Trophoblast cell (in vitro differentiated cells and primary cell): Measurements from ENCODE around the gene TXNRD2.

Experiments used
- DNase-seq, 2 donors: peaks; one replicate each; pipeline ENCODE4 v3.0.0-alpha.2; 2016
- H2AFZ ChIP-seq: 2 replicates; pipeline ENCODE4 v1.6.1; 2013; ENCODE audit warnings: low read length, moderate library complexity, mild to moderate bottlenecking; ENCODE audit not compliant: insufficient read depth, poor library complexity
- H2AK5ac ChIP-seq: 2 replicates; pipeline ENCODE4 v1.6.1; 2013; ENCODE audit warnings: mild to moderate bottlenecking, low read length
- H2BK120ac ChIP-seq: 2 replicates; pipeline ENCODE4 v1.6.1; 2013; ENCODE audit warnings: low read length, mild to moderate bottlenecking, moderate library complexity; ENCODE audit not compliant: insufficient read depth, poor library complexity
- H2BK12ac ChIP-seq: 2 replicates; pipeline ENCODE4 v1.6.1; 2013; ENCODE audit warnings: mild to moderate bottlenecking, low read length, moderate library complexity
- H2BK5ac ChIP-seq: 2 replicates; pipeline ENCODE4 v1.6.1; 2013; ENCODE audit warnings: low read length, low read depth, moderate library complexity, mild to moderate bottlenecking; ENCODE audit not compliant: poor library complexity
- H3K14ac ChIP-seq: 2 replicates; pipeline ENCODE4 v1.6.1; 2013; ENCODE audit warnings: mild to moderate bottlenecking, low read length
- H3K18ac ChIP-seq: 2 replicates; pipeline ENCODE4 v1.6.1; 2013; ENCODE audit warnings: mild to moderate bottlenecking, low read length
- H3K23ac ChIP-seq: 2 replicates; pipeline ENCODE4 v1.6.1; 2013; ENCODE audit warnings: low read length
- H3K27ac ChIP-seq: 2 replicates; pipeline ENCODE4 v1.5.1; 2013; ENCODE audit warnings: low read depth, mild to moderate bottlenecking, inconsistent platforms, low read length, moderate library complexity
- H3K27me3 ChIP-seq: 2 replicates; pipeline ENCODE4 v1.6.1; 2013; ENCODE audit warnings: inconsistent platforms, mild to moderate bottlenecking, low read length, moderate library complexity; ENCODE audit not compliant: insufficient read depth
- H3K36me3 ChIP-seq, 2 experiments: 1 replicate in 1 of 2; 2 replicates in 1 of 2; pipeline ENCODE4 v1.6.1; 2013; ENCODE audit warnings: low read length in 2 of 2, mild to moderate bottlenecking in 2 of 2, moderate library complexity in 1 of 2; ENCODE audit not compliant: insufficient read depth in 2 of 2, control insufficient read depth in 1 of 2
- H3K4ac ChIP-seq: 2 replicates; pipeline ENCODE4 v1.6.1; 2013; ENCODE audit warnings: low read depth, mild to moderate bottlenecking, low read length, moderate library complexity
- H3K4me1 ChIP-seq, 2 experiments: 1 replicate in 1 of 2; 2 replicates in 1 of 2; pipeline ENCODE4 v1.6.1; 2013; ENCODE audit warnings: low read length in 2 of 2, mild to moderate bottlenecking in 2 of 2, moderate library complexity in 1 of 2; ENCODE audit not compliant: insufficient read depth in 2 of 2, control insufficient read depth in 1 of 2
- H3K4me2 ChIP-seq: 2 replicates; pipeline ENCODE4 v1.6.1; 2013; ENCODE audit warnings: inconsistent platforms, mild to moderate bottlenecking, low read length, moderate library complexity
- H3K4me3 ChIP-seq: 2 replicates; pipeline ENCODE4 v1.5.1; 2013; ENCODE audit warnings: mild to moderate bottlenecking, low read depth, low read length, inconsistent platforms
- H3K79me1 ChIP-seq: one replicate; pipeline ENCODE4 v1.6.1; 2013; ENCODE audit warnings: low read length
- H3K79me2 ChIP-seq: 2 replicates; pipeline ENCODE4 v1.6.1; 2013; ENCODE audit warnings: low read length, mild to moderate bottlenecking; ENCODE audit not compliant: control insufficient read depth, insufficient read depth, poor library complexity
- H3K9ac ChIP-seq: 2 replicates; pipeline ENCODE4 v1.6.1; 2013; ENCODE audit warnings: mild to moderate bottlenecking, low read length
- H3K9me3 ChIP-seq: 2 replicates; pipeline ENCODE4 v1.6.1; 2013; ENCODE audit warnings: low read depth, mild to moderate bottlenecking, control low read depth, inconsistent platforms, low read length; ENCODE audit not compliant: insufficient read depth
- H4K12ac ChIP-seq: 2 replicates; pipeline ENCODE4 v1.6.1; 2013; ENCODE audit warnings: low read depth, mild to moderate bottlenecking, low read length, moderate library complexity
- H4K8ac ChIP-seq: 2 replicates; pipeline ENCODE4 v1.6.1; 2013; ENCODE audit warnings: low read depth, mild to moderate bottlenecking, low read length, moderate library complexity
- H4K91ac ChIP-seq: one replicate; pipeline ENCODE4 v1.6.1; 2013; ENCODE audit warnings: low read depth, mild to moderate bottlenecking, low read length, moderate library complexity
- WGBS: extraction: QIAGEN DNeasy Blood & Tissue Kit; methylation state at CpG from one replicate; pipeline ENCODE4 v1.1.7; 2013; ENCODE audit warnings: missing lambda C conversion rate; ENCODE audit not compliant: insufficient read length, insufficient coverage; ENCODE audit errors: extremely low coverage; 5-methylcytosine and 5-hydroxymethylcytosine counted together

TXNRD2 gene

GRCh38 chr22:19841641-19842392, 99.8 kb downstream of the TXNRD2 start:
- no peak overlapping the region for H3K27ac ChIP-seq
- H3K4ac ChIP-seq: no peak overlapping the region
- H3K79me2 ChIP-seq: no peaks in the 10 kb centered on the region
- H2BK12ac ChIP-seq: no peak overlapping the region
- H3K79me1 ChIP-seq: no peaks in the 10 kb centered on the region
- H3K18ac ChIP-seq: peak overlapping the region; percentile 26
- H2BK120ac ChIP-seq: no peak overlapping the region
- no peak overlapping the region for H2AK5ac ChIP-seq
- peak overlapping the region; percentile 12 for H3K14ac ChIP-seq
- H3K4me2 ChIP-seq: no peak overlapping the region
- H3K27me3 ChIP-seq: no peaks in the 10 kb centered on the region
- no peak overlapping the region for H3K9ac ChIP-seq
- H4K91ac ChIP-seq: no peak overlapping the region
- H3K36me3 ChIP-seq: no peaks in the 10 kb centered on the region
- no peak overlapping the region for H4K12ac ChIP-seq
- peaks cover 3 to 6% of the 10 kb centered on the region in 2 experiments for H3K4me1 ChIP-seq
- no peak overlapping the region for H2BK5ac ChIP-seq
- H3K9me3 ChIP-seq: no peaks in the 10 kb centered on the region
- no peak for DNase-seq
- no peak overlapping the region for H4K8ac ChIP-seq
- no peak overlapping the region for H3K23ac ChIP-seq
- H2AFZ ChIP-seq: no peak overlapping the region
- no peak overlapping the region for H3K4me3 ChIP-seq
- 100% methylated on average over 1 of the region's 8 CpGs for WGBS

GRCh38 chr22:19840955-19841640, 100.5 kb downstream of the TXNRD2 start:
- WGBS: no CpG with 5 or more reads among the region's 6 CpGs

GRCh38 chr22:19840059-19840458, 101.6 kb downstream of the TXNRD2 start:
- no peak overlapping the region for H2AK5ac ChIP-seq
- no peak overlapping the region for H3K27ac ChIP-seq
- H2BK12ac ChIP-seq: no peak overlapping the region
- no peak overlapping the region for H2AFZ ChIP-seq
- no peak overlapping the region for H3K4ac ChIP-seq
- no peaks in the 10 kb centered on the region for H3K79me2 ChIP-seq
- H3K9me3 ChIP-seq: no peaks in the 10 kb centered on the region
- H4K8ac ChIP-seq: no peak overlapping the region
- H3K36me3 ChIP-seq: no peaks in the 10 kb centered on the region
- no peak for DNase-seq
- H2BK120ac ChIP-seq: no peak overlapping the region
- H3K4me1 ChIP-seq: peaks cover 3 to 6% of the 10 kb centered on the region in 2 experiments
- H3K18ac ChIP-seq: no peak overlapping the region
- no peak overlapping the region for H4K91ac ChIP-seq
- no peak overlapping the region for H3K9ac ChIP-seq
- no peak overlapping the region for H2BK5ac ChIP-seq
- H3K4me2 ChIP-seq: no peak overlapping the region
- no peak overlapping the region for H3K23ac ChIP-seq
- no peak overlapping the region for H4K12ac ChIP-seq
- no peak overlapping the region for H3K14ac ChIP-seq
- no peaks in the 10 kb centered on the region for H3K27me3 ChIP-seq
- no peak overlapping the region for H3K4me3 ChIP-seq
- no peaks in the 10 kb centered on the region for H3K79me1 ChIP-seq
- no CpG with 5 or more reads among the region's 4 CpGs for WGBS

More at GRCh38 chr22:19840955-19841640, 100.5 kb downstream of the TXNRD2 start:
- Histone ChIP-seq H3K27me3 (no peaks in the 10 kb centered on the region), H2BK120ac (no peak overlapping the region), H4K91ac (no peak overlapping the region), H3K79me2 (no peaks in the 10 kb centered on the region), H2AK5ac (no peak overlapping the region), H3K4me1 (peaks cover 3 to 6% of the 10 kb centered on the region in 2 experiments), H4K8ac (no peak overlapping the region), H2BK12ac (no peak overlapping the region), H2AFZ (no peak overlapping the region), H3K27ac (no peak overlapping the region), H3K9me3 (no peaks in the 10 kb centered on the region), H4K12ac (no peak overlapping the region), H3K23ac (no peak overlapping the region), H3K4ac (no peak overlapping the region), H3K9ac (no peak overlapping the region), H3K4me2 (no peak overlapping the region), H2BK5ac (no peak overlapping the region), H3K18ac (no peak overlapping the region), H3K14ac (no peak overlapping the region), H3K4me3 (no peak overlapping the region), H3K36me3 (no peaks in the 10 kb centered on the region), H3K79me1 (no peaks in the 10 kb centered on the region)
- no peak for DNase-seq

GRCh38 chr22:19837915-19838314, 103.7 kb downstream of the TXNRD2 start:
- no peaks in the 10 kb centered on the region for H3K9me3 ChIP-seq

More at GRCh38 chr22:19837915-19838314, 103.7 kb downstream of the TXNRD2 start:
- Histone ChIP-seq H3K36me3 (no peaks in the 10 kb centered on the region), H3K79me1 (no peaks in the 10 kb centered on the region), H3K79me2 (no peaks in the 10 kb centered on the region), H3K4ac (no peak overlapping the region), H3K9ac (no peak overlapping the region), H4K12ac (no peak overlapping the region), H3K4me1 (peaks cover 0 to 3% of the 10 kb centered on the region in 2 experiments), H2BK120ac (no peak overlapping the region), H3K23ac (no peak overlapping the region), H3K27ac (no peak overlapping the region), H3K4me3 (no peak overlapping the region), H4K91ac (no peak overlapping the region), H4K8ac (no peak overlapping the region), H2BK5ac (no peak overlapping the region), H3K4me2 (no peak overlapping the region), H3K14ac (no peak overlapping the region), H2BK12ac (no peak overlapping the region), H2AK5ac (no peak overlapping the region), H3K18ac (no peak overlapping the region), H3K27me3 (no peaks in the 10 kb centered on the region), H2AFZ (no peak overlapping the region)
- no peak for DNase-seq
- no CpG with 5 or more reads among the region's 6 CpGs for WGBS
